HTERT RPE-1 (cell line): ENCODE data around the gene NUBP1.
"Not testable (repeated sequence)": the region's sequence is repeated elsewhere in the genome, so short reads cannot be mapped to it uniquely, and the experiment has no call there.

ENCODE experiments used
- in situ Hi-C: fragments of 300-500 bp; cut with MboI; formaldehyde crosslinking; loops from 4 replicates; pipeline ENCODE4 v1.14.3; 2020; ENCODE audit warnings: low sequenced_read_pairs

Gene NUBP1

DNA sequence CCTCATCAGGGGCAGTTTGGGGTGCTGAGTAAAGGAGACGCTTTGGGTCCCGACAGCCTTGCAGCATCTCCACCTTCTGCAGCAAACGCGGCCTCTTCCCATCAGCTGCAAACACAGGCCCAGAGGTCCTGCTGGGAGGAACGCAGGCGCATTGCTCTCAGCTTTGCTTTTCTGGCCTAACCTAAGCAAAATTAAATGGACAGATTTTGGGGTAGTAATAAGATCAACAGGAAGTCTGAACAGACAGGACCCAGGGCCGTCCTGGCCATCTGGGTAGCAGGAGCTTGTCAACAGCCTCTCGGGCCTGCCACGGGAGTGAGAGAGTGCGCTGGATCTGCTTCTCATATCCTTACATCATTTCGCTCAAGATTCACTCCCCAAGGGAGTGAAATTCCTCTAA, 7.2 kb downstream of the NUBP1 start:
- in situ Hi-C loops: no loop called here

DNA sequence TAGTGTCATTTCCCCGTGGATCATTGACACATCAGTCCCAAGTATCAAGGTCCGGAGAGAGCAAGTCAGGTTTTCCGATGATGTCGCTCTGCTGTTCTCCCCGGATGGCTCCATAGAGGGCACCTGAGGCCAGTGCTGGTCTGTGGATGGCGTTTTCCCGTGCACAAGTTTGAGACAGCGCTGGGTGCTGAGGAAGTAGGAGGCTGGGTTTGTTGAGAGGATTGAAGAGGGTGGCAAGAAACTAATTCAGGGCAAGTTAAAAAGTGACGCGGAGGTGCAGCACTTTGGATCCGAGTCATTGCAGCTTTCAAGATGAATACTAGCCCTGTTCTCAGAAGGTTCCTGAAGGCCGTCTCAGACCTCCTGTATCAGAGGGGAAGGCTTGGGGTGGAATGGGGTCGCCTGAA, 7.7 kb downstream of the NUBP1 start:
- in situ Hi-C loops: no loop called here

GRCh38 chr16:10752843-10753523, 9.3 kb downstream of the NUBP1 start:
- in situ Hi-C loops: no loop called here

DNA sequence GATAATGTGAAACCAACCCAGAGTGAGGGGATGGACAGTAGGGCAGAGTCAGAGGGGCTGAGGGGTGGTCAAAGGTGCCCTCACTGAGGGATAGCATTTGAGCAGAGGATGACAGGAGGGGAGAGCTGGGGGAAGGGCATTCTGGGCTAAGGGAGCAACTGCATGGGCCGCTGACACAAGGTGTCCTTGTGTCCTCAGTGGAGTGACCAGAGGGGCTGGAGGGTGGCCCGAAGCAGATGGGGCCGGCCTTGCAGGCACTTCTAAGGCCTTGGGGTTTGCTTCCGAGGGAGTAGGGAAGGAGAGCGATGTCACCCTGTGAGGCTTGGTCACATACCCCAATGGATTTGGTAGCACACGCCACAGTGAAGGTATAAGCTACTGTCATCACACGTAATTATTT, 10.0 kb downstream of the NUBP1 start:
- in situ Hi-C loops: no loop called here

GRCh38 chr16:10754941-10755340, 11.3 kb downstream of the NUBP1 start:
- in situ Hi-C loops: no loop called here

- in situ Hi-C loops: no loop called here
Observed at GRCh38 chr16:10756574-10756973, 12.9 kb downstream of the NUBP1 start.

- in situ Hi-C loops: no loop called here
Observed at GRCh38 chr16:10760858-10761257, 17.2 kb downstream of the NUBP1 start.

DNA sequence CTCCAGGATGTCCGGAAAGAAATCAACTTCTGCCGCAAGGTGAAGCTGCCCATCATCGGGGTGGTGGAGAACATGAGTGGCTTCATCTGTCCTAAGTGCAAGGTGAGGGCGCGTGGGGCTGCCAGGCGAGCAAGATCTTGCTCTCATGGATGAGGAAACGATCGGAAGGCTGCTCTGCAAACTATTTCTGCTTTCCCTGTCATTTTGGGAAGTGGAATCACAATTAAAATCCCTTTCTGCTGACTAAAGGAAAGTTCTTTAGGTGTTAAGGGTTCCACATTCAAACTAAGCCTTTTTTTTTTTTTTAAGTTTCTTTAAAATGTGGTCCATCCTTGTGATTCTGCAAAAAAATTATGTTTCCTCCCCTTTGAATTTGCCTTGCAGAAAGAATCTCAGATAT, 17.7 kb downstream of the NUBP1 start:
- in situ Hi-C loops: no loop called here

DNA sequence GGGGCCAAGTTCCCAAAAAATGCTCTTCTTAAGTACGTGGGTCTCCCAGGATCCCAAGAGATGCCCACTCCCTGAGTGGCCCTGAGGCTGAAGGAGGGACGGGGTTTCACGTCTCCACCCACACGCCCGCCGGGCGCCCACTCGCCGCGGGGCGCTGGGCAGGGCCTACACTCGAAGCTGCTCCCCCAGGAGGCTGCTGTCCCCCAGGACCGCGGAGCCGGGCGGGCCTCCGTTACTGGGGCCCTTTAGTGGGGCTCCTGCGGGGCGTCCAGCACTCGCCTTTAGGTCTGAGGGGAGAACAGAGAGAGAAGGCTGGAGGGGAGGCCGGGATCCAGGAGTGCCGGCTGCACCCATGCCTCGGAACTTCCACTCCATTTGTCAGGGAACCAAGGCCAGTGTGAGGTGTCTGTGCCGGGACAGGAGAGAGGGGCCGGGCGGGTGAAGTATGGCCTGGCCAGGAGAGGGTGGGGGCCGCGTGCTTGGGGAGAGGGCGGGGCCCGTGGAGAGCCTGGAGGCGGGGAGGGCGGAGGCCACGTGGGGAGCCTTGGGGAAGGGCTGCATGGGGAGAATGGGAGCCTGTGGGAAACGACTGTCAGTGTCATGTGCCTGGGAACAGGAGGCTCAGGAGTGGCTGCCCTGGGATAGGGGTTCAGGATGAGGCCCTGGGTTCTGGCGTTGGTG, 18.8 kb downstream of the NUBP1 start:
- in situ Hi-C loops: no loop called here

DNA sequence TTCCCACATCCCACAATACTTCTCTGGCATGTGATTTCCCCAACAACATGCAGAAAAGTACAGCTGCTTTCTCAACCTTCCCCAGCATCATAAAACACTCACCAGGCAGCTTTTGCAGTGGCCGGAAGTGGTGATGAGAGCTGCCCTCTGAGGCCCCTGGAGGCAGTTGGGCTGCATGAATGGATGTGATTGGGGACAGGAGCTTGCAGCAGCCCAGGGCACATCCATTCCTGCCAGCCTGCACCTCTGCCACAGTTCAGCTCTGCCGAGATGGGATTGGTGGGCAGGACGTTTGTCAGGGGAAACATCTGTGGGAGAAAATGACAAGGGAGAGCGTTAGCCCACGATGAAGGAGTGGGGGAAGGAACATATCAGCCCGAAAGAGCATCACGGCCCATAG, 19.8 kb downstream of the NUBP1 start:
- in situ Hi-C loops: no loop called here

GRCh38 chr16:10765772-10766171, 22.1 kb downstream of the NUBP1 start:
- in situ Hi-C loops: no loop called here

DNA sequence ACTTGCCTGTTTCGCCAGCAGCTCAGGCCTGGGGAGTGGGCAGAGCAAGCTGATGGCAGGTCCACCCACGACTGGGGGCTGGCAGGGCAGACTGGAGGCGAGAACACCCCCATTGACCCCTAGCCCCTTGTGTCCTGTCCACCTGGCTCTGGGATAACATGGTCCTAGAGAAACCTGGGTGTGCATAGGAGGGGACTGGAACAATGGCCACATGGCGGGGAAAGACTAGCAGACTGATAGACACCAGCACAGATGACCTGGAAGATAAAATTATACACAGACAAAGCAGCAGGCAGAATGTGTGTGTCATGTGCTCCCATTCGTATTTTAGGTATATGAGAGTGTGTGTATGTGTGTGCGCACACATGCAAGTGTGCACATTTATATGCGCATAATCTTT, 23.5 kb downstream of the NUBP1 start:
- in situ Hi-C loops: no loop called here

DNA sequence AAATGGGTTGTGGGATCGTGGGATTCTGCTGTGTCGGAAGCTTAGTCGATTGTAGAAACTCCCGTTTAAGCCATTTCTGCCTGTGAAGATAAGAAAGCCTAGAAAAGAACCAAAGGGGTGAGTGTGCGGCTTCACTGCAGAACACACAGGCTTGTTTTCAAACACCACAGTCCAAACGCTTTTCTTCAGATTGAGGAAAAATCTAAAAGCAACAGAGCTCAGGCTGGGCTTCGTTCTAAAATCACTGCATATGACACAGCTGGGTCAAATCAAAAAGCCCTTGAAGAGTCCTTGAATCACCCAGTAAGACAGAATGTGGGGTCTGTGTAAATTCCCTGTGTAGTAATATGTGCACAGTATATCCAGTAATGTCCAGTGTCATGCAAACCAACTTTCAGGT, 25.7 kb downstream of the NUBP1 start:
- in situ Hi-C loops: no loop called here

DNA sequence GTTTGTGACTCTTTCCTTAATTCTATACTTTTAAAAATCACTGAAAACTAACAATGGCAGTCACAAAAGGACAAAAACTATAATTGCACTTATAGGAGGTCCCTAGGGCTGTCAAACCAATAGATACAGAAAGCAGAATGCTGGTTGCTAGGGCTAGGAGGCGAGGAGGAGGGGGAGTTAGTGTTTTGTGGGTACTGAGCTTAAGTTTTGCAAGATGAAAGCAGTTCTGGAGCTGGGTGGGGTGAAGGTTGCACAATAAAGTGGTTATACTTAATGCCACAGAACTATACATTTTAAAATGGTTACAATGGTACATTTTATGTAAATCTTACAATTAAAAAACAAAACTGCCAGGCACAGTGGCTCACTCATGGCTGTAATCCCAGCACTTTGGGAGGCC, 27.3 kb downstream of the NUBP1 start:
- in situ Hi-C loops: no loop called here

DNA sequence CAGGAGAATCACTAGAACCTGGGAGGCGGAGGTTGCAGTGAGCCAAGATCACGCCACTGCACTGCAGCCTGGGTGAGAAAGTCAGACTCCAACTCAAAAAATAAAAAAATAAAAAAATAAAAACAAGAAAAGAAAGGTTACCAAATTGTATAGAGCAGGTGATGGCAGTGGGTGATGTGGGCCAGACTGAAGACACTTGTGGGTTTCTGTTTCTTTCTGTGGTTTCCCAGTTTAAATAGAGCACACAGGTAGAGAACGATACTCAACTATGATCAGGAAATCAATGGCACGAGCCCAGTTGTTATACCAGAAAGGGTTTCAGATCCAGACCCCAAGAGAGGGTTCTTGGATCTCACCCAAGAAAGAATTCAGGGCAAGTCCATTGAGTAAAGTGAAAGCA, 32.6 kb downstream of the NUBP1 start:
- in situ Hi-C loops: no loop called here

- in situ Hi-C loops: not testable (repeated sequence)
Observed at GRCh38 chr16:10776923-10777322, 33.3 kb downstream of the NUBP1 start.

DNA sequence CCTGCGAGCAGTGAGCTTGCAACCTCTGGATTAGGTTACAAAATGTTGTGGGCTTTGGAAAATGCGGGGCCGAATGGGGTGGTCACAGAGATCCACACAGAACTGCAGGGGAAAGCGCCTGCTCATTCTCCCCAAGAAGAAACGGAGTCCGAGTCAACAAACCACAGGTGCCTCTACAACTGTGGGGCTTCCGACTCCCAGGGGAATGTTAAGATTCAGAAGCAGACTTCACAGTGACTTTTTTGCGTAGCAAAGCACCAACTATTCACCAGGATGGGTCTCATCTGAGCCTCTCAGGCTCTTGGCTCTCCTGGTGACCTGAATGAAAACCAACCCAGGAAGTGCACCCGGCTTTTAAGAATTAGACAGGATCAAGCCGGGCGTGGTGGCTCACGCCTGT, 33.7 kb downstream of the NUBP1 start:
- in situ Hi-C loops: no loop called here

- in situ Hi-C loops: not testable (repeated sequence)
Observed at GRCh38 chr16:10779908-10780307, 36.3 kb downstream of the NUBP1 start.

DNA sequence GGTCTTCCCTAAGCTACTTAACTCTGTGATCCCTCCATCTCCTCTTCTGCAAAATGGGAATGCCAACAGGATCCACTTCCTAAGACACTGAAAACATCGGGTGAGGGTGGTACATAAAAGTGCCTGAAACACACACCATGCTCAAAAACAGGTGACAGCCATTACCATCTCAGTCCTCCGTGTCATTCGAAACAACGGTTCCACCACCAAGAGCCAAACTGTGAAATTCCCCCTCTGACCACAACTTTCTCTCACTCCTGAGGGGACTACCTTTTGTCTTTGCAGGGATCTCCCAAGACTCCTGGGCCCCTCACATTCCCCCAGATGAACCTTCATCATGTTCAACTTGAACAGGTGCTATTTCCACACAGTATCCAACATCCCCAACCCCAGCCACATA, 37.0 kb downstream of the NUBP1 start:
- in situ Hi-C loops: no loop called here

GRCh38 chr16:10782628-10783027, 39.0 kb downstream of the NUBP1 start:
- in situ Hi-C loops: no loop called here

DNA sequence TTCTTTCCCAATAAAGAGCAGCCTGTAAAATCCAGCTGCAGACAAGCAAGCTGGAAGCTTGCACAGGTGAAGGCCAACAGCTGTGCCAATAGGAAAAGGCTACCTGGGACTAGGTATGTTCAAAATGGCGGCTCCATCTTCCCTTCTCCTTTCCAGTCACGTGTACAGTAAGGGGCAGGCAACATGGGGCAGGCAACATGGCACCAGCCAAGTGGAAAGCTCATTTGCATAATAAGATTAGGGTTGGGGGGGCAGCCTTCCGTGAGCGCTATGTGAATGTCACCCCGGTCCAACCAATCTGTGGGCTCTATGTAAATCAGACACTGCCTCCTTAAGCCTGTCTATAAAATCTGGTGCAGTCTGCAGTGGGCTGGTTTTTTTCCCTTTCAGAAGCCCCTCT, 43.7 kb downstream of the NUBP1 start:
- in situ Hi-C loops: no loop called here

GRCh38 chr16:10788630-10789029, 45.0 kb downstream of the NUBP1 start:
- in situ Hi-C loops: not testable (repeated sequence)

- in situ Hi-C loops: no loop called here
Observed at GRCh38 chr16:10791048-10791447, 47.4 kb downstream of the NUBP1 start.
